HCT116 (cell line): ENCODE data around the gene CHAF1B. TPM values are rescaled to one million over a fixed set of nuclear protein-coding genes. Genes with fewer than 3 reads are reported as not detected.
"Not testable (repeated sequence)": the region's sequence is repeated elsewhere in the genome, so short reads cannot be mapped to it uniquely, and the experiment has no call there.

Source experiments
- ATAC-seq: fragments of 200-7000 bp; cut with Tn5 transposase; 2 replicates; pipeline ENCODE4 v1.9.1; 2020; ENCODE audit warnings: mild to moderate bottlenecking, moderate library complexity
- BruUV-seq: library from RNA; stranded (reverse); fragments of 400-500 nt; replicated peaks from 2 replicates; lab custom pipeline; 2021; lab: Mats Ljungman, UMichigan
- CTCF ChIA-PET: fragments of 300-600 bp; sonication (Branson Sonifier 250); formaldehyde crosslinking; loops from one replicate; lab custom pipeline; 2021; ENCODE audit warnings: antibody characterized with exemption; lab: Charles Lee
- POLR2A ChIA-PET: fragments of 300-600, 350-600 bp; sonication (Branson Sonifier 250); formaldehyde crosslinking; loops from one replicate; lab custom pipeline; 2021; ENCODE audit warnings: antibody characterized with exemption; lab: Charles Lee
- RAD21 ChIA-PET, 2 experiments: fragments of 300-600 bp; sonication (Branson Sonifier 250); formaldehyde crosslinking; loops; one replicate each; lab custom pipeline; 2023; ENCODE audit warnings: low total read pairs in 2 of 2; ENCODE audit not compliant: uncharacterized antibody in 2 of 2, unreplicated experiment in 2 of 2, low non-redundant PET in 1 of 2; lab: Charles Lee
- DNase-seq: peaks from one replicate; pipeline ENCODE4 v3.0.0-alpha.2; 2010; ENCODE audit warnings: low read depth, low spot score
- H2AFZ ChIP-seq: fragments of 200-600 bp; shearing (Covaris generic), sonication (generic); 2 replicates; pipeline ENCODE4 v1.6.1; 2017; ENCODE audit warnings: low read depth, mixed run types, mixed read lengths, antibody characterized with exemption, low read length; ENCODE audit not compliant: poor library complexity, severe bottlenecking
- H3K27ac ChIP-seq: 2 replicates; pipeline ENCODE4 v1.5.1; 2012; ENCODE audit warnings: low read depth, low read length
- H3K27me3 ChIP-seq: fragments of 200-600 bp; sonication (generic); 2 replicates; pipeline ENCODE4 v1.6.1; 2016; ENCODE audit warnings: mixed run types, low read length, mixed read lengths; ENCODE audit not compliant: insufficient read depth
- H3K36me3 ChIP-seq, 2 experiments: fragments of 200-500 bp in 1 of 2; fragments of 200-600 bp in 1 of 2; sonication (Bioruptor generic) in 1 of 2; sonication (generic) in 1 of 2; 2 replicates each; pipeline versions ENCODE4 v1.5.1 to v1.6.1; 2014 to 2016; ENCODE audit warnings: low read length in 2 of 2, inconsistent platforms in 1 of 2, mixed read lengths in 1 of 2, mixed run types in 1 of 2; ENCODE audit not compliant: insufficient read depth in 2 of 2, control insufficient read depth in 1 of 2
- H3K4me1 ChIP-seq, 2 experiments: fragments of 200-600 bp in 1 of 2; sonication (generic) in 1 of 2; 2 replicates each; pipeline versions ENCODE4 v1.5.1 to v1.6.1; 2012 to 2017; ENCODE audit warnings: low read length in 2 of 2, inconsistent platforms in 1 of 2, mild to moderate bottlenecking in 1 of 2, mixed read lengths in 1 of 2, mixed run types in 1 of 2, moderate library complexity in 1 of 2; ENCODE audit not compliant: insufficient read depth in 2 of 2, control insufficient read depth in 1 of 2
- H3K4me2 ChIP-seq: fragments of 200-600 bp; sonication (generic); 2 replicates; pipeline ENCODE4 v1.6.1; 2017; ENCODE audit warnings: mixed run types, low read length, mixed read lengths
- H3K4me3 ChIP-seq, 2 experiments: fragments of 200-600 bp in 1 of 2; sonication (generic) in 1 of 2; replicated peaks in 1 of 2; 2 replicates each; pipeline ENCODE4 v1.5.1; 2011 to 2016; ENCODE audit warnings: low read length in 2 of 2, control low read depth in 1 of 2, low read depth in 1 of 2, mild to moderate bottlenecking in 1 of 2, mixed read lengths in 1 of 2, mixed run types in 1 of 2
- H3K79me2 ChIP-seq: fragments of 200-600 bp; sonication (generic); 2 replicates; pipeline ENCODE4 v1.6.1; 2017; ENCODE audit warnings: mild to moderate bottlenecking, mixed run types, low read length, moderate library complexity, mixed read lengths; ENCODE audit not compliant: insufficient read depth
- H3K9ac ChIP-seq: fragments of 200-600 bp; sonication (generic); 2 replicates; pipeline ENCODE4 v1.6.1; 2016; ENCODE audit warnings: low read length, mixed read lengths
- H3K9me2 ChIP-seq: fragments of 200-600 bp; sonication (generic), shearing (Covaris generic); 2 replicates; pipeline ENCODE4 v1.6.1; 2017; ENCODE audit warnings: mixed run types, mild to moderate bottlenecking, moderate library complexity; ENCODE audit not compliant: insufficient read depth
- H3K9me3 ChIP-seq, 2 experiments: fragments of 200-500 bp in 1 of 2; fragments of 200-600 bp in 1 of 2; sonication (Bioruptor generic) in 1 of 2; sonication (generic) in 1 of 2; 2 replicates each; pipeline ENCODE4 v1.6.1; 2014 to 2017; ENCODE audit warnings: low read length in 2 of 2, mixed read lengths in 2 of 2, inconsistent platforms in 1 of 2, low read depth in 1 of 2, mild to moderate bottlenecking in 1 of 2, mixed run types in 1 of 2, moderate library complexity in 1 of 2; ENCODE audit not compliant: control insufficient read depth in 1 of 2, insufficient read depth in 1 of 2
- H4K20me1 ChIP-seq: fragments of 200-600 bp; sonication (generic), shearing (Covaris generic); 2 replicates; pipeline ENCODE4 v1.6.1; 2017; ENCODE audit warnings: mixed run types, mild to moderate bottlenecking, moderate library complexity; ENCODE audit not compliant: insufficient read depth
- FOSL1 ChIP-seq: IDR thresholded peaks from 2 replicates; pipeline ENCODE4 v1.6.1; 2012; ENCODE audit warnings: low read depth
- ZFX ChIP-seq: fragments of 450-650 bp; IDR thresholded peaks from 2 replicates; pipeline ENCODE4 v1.6.1; 2017
- intact Hi-C: fragments of 100-400 bp; cut with micrococcal nuclease; formaldehyde crosslinking; loops from 2 replicates; pipeline ENCODE4 v1.10.0; 2022
- total RNA-seq: library from RNA; stranded (reverse); gene quantifications from one replicate; pipeline ENCODE4 v1.2.1, GENCODE V29; 2021; ENCODE audit not compliant: unreplicated experiment

The CHAF1B gene
- total RNA-seq, 1 experiment from 2014 or later: 26.1 TPM

DNA sequence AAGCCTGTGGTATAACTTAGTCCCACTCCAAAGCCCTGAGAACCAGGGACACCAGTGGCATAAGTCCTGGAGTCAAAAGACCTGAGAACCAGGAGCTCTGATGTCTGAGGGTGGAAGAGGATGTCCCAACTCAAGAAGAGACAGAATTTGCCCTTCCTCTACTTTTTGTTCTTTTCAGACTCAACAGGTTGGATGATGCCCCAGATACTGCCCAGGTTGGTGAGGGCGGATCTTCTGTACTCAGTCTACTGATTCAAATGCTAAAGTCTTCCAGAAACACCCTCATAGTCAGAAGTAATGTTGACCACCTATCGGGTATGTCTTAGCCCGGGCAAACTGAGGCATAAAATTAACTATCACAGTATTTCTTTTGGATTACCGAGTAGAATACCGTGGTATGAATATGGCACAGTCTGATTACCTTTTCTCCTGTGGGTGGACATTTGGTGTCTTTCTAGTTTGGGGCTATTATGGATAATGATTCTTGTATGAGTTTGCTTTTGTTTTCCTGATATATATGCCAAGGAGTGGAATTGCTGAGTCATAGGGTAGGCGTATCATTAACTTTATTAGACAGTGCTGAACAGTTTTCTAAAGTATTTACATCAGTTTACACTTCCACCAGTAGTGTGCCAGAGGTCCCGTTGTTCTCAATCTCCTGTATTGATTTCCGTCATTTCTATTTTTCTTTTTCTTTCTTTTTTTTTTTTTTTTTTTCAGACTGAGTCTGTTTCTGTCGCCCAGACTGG is 3.2 kb upstream of the CHAF1B start:
- H3K9me3 ChIP-seq: no peaks in the 10 kb centered on the region
- intact Hi-C loops: no loop called here
- H3K27me3 ChIP-seq: no peaks in the 10 kb centered on the region
- H3K36me3 ChIP-seq: peaks cover 4 to 12% of the 10 kb centered on the region in 2 experiments; a peak in 3 of 4 replicates
- H4K20me1 ChIP-seq: no peaks in the 10 kb centered on the region
- H2AFZ ChIP-seq: no peak overlapping the region
- H3K27ac ChIP-seq: no peak overlapping the region
- ChIA-PET POLR2A (no interaction called here), CTCF (interaction anchor here (0.6 kb wide), 1 partner anchor 187 kb away, joined by 3 read pairs; no protein-coding TSS in a partner anchor), RAD21 (no interaction called here)
- TF ChIP-seq FOSL1 (0 out of 2 replicates have a peak, but pooled peaks have one; percentile 21), ZFX (no peak)
- ATAC-seq (no peak), DNase-seq (no peak)
- no peak overlapping the region for H3K4me3 ChIP-seq
- H3K4me2 ChIP-seq: peak overlapping the region; percentile 26
- H3K79me2 ChIP-seq: peaks cover 14% of the 10 kb centered on the region
- H3K9me2 ChIP-seq: no peaks in the 10 kb centered on the region
- no peak overlapping the region for H3K9ac ChIP-seq
- peaks cover 20 to 25% of the 10 kb centered on the region in 2 experiments for H3K4me1 ChIP-seq
- no TSS peak for BruUV-seq

DNA sequence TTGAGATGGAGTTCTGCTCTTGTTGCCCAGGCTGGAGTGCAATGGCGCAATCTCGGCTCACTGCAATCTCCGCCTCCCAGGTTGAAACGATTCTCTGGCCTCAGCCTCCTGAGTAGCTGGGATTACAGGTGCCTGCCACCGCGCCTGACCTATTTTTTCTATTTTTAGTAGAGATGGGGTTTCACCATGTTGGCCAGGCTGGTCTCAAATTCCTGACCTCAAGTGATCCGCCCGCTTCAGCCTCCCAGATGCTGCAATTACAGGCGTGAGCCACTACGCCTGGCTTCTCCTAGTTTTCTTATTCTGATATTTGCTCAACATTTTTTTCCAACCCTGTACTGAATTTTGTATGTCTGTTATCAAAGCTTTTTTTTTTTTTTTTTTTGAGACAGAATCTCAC is 2.5 kb upstream of the CHAF1B start:
- peaks cover 20 to 25% of the 10 kb centered on the region in 2 experiments for H3K4me1 ChIP-seq
- H2AFZ ChIP-seq, intact Hi-C loops: not testable (repeated sequence)

More for the DNA sequence above, 2.5 kb upstream of the CHAF1B start:
- H3K36me3 ChIP-seq, ATAC-seq, H3K27me3 ChIP-seq, BruUV-seq, H3K9me3 ChIP-seq, POLR2A ChIA-PET, H3K9ac ChIP-seq, RAD21 ChIA-PET, DNase-seq, H3K27ac ChIP-seq, H4K20me1 ChIP-seq, H3K4me3 ChIP-seq, H3K9me2 ChIP-seq: not testable (repeated sequence)
- CTCF ChIA-PET: interaction anchor here (0.6 to 1.1 kb wide), 2 partner anchors 187 to 241 kb away, joined by 3 read pairs; no protein-coding TSS in a partner anchor
- H3K79me2 ChIP-seq: peaks cover 21% of the 10 kb centered on the region
- peak overlapping the region; percentile 11; the same call in 1 of the 2 replicates for H3K4me2 ChIP-seq
